GM18526 (cell line): ENCODE measurements around the gene AGBL4.

ENCODE experiments used
- POLR2A ChIP-seq: IDR thresholded peaks from 3 replicates; pipeline ENCODE4 v1.6.1; 2011; ENCODE audit not compliant: insufficient read length; ENCODE audit errors: extremely low read depth

The AGBL4 gene

DNA sequence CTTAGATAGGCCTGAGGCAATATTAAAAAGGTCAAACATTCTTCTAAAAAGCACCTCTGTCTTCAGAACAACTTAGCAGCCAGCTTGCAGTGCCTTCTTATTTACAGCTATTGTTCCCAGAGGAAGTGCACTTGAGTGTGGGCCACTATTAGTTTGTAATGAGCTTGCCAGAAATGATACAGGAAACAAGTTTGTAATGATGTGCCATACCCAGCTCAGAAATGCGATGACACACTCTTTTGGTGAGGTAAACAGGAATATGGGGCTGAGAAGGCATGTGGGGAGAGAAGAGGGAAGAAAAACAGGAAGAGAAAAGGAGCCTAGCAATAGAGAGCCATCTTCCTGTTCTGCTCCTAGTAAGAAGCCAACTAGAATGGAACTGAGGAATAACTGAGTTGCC, 295.4 kb downstream of the AGBL4 start:
- TF ChIP-seq POLR2A: no peak

DNA sequence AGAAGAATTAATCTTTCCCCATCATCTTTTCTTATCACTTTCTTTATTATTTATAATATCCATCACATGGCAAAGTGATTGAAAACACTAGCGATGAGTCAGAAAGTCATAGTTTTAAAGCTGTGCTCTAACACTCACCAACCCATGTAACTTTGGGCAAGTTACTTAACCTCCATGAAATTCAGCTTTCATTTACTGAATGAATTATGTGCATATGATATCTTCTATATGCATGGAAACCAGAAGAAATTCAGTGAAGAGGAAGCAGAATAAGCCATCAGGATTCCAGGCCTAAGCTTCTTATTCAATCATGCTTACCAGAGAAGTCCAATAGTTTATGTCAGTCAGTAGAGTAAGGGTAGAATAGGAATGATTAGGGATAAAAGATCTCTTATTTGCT, 300.1 kb downstream of the AGBL4 start:
- no peak for TF ChIP-seq POLR2A

DNA sequence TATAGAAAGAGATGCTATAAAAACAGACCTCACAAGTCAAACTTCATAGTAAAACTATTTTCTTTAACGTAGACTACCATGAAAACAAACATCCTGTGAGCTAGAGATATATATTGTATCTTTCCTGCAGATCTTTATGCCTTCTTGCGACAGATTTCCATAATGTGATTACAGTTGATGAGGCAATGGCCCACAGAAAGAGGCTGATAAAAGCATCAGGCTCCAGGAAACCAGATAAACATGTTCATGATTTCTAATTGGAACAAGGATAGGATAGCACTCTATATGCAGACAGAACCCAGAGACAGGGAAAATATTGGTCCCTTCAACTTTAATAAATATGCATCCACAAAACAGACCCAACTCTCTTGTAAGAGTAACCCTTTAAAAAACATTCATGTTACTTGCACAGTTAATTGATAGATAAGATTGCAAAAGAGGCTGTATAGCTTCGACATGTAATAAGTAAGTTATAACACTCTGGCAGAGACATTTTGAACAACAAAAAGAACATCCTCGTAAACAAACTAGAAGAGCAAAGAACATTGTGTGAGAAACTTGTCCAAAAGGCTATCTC, 329.4 kb downstream of the AGBL4 start:
- TF ChIP-seq POLR2A: no peak

DNA sequence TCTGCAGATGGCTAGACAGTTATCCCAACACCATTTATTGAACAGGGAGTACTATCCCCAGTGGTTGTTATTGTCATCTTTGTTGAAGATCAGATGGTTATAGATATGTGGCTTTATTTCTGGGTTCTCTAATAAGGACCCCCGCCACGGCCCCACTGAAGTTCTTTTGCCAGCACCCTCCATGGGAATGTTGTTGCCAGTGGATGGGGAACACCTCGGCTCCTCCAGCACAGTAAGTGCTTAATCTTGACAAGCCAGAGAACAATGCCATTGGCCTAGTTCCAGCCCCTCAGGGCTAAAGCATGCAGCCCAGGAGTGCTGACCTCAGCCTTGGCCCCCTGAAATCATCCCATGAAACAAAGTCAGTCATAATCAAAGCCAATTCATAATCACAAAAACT, 337.6 kb downstream of the AGBL4 start:
- no peak for TF ChIP-seq POLR2A

DNA sequence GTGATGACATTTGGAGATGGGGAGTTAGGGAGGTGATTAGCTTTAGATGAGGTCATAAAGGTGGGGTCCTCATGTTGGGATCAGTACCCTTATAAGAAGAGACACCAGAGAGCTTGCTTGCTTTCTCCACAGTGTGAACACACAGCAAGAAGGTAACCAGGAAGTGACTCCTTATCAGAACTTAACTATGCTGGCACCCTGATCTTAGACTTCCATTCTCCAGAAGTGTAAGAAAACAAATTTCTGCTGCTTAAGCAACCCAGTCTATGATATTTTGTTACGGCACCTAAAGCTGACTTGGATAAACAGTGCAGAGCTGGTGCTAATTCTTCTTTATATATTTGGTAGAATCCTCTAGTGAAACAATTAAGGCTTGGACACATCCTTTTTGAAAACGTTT, 346.0 kb downstream of the AGBL4 start:
- TF ChIP-seq POLR2A: no peak

DNA sequence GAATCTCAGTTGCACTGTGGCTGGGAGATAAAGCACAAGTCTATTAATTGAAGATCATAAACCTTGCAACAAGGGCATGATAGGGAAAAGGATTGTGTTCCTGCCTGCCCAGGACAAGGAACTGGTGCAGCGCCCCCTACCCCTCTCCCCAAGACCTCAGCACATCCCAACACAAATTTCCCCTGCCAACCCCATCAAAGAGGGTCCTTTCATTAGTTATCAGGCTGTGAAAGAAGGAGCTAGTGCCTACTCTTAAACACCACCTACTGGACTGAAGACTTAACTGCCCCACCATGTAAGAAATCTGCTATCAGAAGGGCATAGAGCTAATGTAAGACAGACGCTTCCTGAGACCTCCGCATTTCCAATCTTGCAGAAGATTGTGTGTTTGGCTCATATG, 372.6 kb downstream of the AGBL4 start:
- TF ChIP-seq POLR2A: no peak

DNA sequence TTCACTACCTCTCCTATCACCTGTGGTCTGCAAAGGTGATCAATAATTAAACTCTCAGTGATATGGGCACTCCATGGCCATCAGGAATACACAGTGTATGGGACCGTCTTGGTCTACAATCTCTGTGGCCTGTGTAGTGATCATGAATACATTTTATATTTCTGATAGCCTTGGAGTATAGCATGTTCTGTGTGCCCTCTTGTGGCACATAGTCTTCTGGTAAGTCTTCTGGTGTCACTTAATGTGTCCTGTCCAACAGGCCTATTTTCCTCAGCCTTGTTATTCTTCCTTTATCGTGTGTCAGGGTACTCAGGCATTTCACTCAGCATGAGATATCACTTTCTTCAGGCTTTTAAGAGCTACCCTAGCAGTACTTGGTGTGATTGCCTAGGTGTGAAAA, 393.6 kb downstream of the AGBL4 start:
- TF ChIP-seq POLR2A: no peak

DNA sequence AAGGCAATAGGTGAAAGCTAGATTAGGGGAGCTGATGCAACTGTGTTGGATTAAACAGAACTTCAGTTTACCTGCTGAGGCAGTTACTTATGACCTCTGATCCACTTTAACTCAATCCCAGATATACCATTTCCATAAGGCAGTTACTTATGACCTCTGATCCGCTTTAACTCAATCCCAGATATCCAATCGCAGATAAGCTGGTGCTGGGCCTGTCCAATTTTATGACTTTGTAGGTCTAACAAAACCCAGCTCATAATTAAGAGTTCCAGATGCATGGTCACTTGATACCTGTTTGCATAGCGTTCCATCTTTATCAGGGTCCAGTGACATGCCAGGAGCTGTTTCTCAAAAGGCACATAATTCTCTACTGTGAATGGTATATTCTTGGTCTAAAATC, 396.0 kb downstream of the AGBL4 start:
- TF ChIP-seq POLR2A: no peak

DNA sequence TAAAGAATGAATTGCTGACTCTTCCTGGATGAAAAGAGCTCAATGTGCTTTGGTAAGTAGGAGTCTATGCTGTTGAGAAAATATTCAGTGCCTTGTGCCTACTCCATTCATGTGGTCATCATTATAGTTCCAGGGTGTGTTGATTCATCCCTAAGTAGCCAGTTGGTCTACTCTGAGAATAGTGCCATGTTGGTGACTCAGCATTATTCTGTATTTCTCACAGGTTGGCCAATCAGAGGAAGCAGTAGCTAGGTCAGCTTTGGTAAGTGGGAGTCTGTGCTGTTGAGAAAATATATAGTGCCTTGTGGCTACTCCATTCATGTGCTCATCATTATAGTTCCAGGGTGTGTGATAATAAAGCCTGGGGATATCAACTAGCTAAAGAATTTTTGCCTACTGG, 397.3 kb downstream of the AGBL4 start:
- TF ChIP-seq POLR2A: no peak

DNA sequence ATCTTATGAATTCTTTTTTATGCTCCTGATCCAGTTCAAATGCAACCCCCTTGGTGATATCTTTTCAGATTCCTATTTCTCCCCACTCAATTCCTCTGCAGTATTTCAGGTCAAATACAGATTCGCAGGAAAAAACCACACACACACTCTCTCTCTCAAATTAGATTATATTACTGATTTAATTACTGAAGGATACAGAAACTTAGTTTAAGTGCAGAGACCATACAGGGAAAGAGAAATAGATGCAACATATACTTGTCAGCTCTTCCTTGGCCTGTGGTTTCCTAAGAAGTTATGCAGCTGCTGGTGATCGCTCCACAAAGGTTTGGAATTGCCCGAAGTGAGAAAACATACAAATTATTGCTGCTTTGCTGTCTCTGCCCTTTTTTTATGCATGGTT, 400.9 kb downstream of the AGBL4 start:
- TF ChIP-seq POLR2A: no peak

DNA sequence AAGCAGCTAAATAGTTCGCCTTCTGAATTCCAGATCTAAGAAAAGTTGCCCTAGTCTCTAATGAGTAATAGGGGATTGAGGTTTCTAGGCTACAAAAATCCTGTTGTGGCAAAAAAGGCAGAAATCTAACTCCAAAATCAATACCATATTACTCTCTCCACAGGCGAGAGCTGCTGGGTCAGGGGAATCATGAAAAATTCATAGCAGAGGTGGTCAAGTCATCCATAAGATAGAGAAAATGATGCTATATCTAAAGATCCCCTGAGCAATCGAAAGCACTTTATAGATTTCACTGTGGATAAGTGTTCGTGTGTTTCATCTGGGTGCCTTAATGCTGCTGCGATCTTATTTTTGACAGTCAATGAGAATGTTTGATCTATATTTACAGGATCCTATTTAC, 417.7 kb downstream of the AGBL4 start:
- TF ChIP-seq POLR2A: no peak

DNA sequence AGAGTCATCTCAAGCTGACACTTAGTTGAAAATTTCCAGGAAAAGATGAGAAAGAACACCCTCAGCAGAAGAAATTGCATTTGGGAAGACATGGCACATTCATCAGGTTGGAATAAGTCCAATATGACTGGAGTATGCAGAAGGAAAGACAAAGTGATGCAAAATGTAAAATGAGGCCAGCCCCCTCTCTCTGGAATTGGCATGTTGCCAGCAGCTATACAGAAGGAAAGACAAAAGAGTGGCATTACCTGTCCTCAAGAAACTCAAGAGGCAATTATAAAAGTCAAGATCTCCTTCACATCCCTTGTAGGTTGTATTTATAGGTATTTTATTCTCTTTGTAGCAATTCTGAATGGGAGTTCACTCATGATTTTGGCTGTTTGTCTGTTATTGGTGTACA, 426.3 kb downstream of the AGBL4 start:
- TF ChIP-seq POLR2A: no peak

DNA sequence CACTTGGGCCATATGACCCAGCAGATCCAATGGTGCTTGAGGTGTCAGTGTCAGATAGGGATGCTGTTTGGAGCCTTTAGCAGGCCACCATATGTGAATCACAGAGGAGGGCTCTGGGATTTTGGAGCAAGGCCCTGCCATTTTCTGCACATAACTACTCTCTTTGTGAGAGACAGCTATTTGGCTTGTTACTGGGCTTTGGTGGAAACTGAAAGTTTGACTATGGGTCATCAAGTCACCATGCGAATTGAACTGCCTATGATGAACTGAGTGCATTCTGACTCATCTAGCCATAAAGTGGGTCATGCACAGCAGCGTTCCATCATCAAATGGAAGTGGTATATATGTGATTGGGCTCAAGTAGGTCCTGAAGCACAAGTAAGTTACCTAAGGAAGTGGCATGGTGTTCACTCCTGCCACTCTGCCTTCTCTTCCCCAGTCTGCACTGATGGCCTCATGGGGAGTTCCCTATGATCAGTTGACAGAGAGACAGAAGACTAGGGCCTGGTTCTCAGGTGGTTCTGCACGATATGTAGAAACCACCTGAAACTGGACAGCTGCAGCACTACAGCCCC, 447.3 kb downstream of the AGBL4 start:
- no peak for TF ChIP-seq POLR2A

DNA sequence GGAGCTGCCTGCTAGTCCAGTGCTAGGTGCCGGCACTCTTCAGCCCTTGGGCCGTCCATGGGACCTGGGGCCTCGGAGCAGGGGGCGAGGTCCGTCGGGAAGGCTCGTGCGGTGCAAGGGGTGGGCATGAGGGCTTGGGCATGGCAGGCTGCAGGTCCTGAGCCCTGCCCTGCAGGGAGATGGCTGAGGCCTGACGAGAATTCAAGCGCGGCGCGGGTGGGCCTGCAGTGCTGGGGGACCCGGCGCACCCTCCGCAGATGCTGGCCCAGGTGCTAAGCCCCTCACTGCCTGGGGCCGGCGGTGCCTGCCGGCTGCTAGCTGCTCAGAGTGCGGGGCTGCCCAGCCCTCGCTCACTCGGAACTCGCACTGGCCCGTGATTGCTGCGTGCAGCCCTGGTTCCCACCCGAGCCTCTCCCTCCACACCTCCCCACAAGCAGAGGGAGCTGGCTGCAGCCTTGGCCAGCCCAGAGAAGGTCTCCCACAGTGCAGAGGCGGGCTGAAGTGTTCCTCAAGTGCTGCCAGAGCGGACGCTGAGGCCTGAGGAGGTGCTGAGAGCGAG, 467.0 kb downstream of the AGBL4 start:
- TF ChIP-seq POLR2A: no peak

DNA sequence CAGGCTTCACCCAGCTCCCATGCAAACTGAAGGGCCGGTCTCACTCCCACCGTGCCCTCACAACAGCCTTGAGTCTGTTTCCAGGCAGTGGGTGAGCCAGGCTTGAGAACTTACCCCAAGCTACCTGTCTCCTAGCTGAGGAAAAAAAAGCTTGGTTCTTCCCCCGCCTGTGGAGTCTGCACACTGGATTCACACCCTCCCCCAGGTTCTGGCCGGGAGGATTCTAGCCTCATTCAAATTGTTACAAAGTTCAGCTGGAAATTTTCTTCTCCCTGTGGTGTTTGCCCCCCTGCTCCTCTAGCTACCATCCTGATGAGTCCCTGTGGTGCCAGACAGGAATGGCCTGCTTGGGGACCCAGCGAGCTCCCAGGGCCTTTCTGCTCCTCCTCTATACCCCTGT, 471.7 kb downstream of the AGBL4 start:
- no peak for TF ChIP-seq POLR2A

DNA sequence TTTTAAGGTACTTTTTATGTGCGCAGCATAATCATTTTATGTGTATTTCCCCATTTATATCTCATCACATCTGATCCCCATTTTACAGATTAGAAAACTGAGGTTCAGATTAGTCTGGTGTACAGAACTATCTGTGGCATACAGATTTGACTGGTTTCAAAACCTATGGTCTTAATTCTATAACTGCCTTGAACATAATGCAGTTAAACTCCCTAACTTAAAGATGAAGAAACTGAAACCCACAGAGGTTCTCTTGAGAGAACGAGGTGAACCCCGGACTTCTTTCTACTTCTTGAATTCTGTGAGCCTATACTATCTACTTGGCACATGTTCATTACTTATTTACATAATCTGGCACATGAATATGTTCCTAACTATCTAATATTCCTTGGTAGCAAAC, 479.1 kb downstream of the AGBL4 start:
- TF ChIP-seq POLR2A: no peak

DNA sequence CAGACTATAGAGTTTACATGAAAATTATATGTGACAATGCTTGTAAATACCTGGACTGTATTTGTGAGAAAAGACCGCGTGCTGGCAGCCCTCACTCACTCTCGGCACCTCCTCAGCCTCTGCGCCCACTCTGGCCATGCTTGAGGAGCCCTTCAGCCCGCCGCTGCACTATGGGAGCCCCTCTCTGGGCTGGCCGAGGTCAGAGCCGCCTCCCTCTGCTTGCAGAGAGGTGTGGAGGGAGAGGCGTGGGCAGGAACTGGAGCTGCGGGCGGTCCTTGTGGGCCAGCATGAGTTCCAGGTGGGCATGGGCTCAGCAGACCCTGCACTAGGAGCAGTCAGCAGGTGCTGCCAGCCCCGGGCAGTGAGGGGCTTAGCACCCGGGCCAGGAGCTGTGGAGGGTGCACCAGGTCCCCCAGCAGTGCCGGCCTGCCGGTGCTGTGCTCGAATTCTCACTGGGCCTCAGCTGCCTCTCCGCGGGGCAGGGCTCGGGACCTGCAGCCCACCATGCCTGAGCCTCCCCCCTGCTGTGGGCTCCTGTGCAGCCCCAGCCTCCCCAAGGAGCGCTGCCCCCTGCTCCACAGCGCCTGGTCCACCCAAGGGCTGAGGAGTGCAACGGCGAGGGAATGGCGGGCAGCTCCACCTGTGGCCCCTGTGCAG, 482.5 kb downstream of the AGBL4 start:
- TF ChIP-seq POLR2A: no peak
